HL-60 (cell line): ENCODE results near the gene PBX1.

Experiments used
- DNase-seq, 2 experiments: peaks; one replicate each; pipeline ENCODE4 v3.0.0-alpha.2; 2010 to 2020; ENCODE audit warnings: low read depth in 1 of 2, low spot score in 1 of 2
- H3K27ac ChIP-seq: fragments of 250-450 bp; sonication (Bioruptor Pico); replicated peaks from 2 replicates; pipeline ENCODE4 v1.5.1; 2020; ENCODE audit warnings: mild to moderate bottlenecking, moderate library complexity
- H3K27me3 ChIP-seq: fragments of 250-450 bp; sonication (Bioruptor Pico); 2 replicates; pipeline ENCODE4 v1.5.1; 2021; ENCODE audit warnings: mild to moderate bottlenecking, moderate library complexity; ENCODE audit not compliant: insufficient read depth, poor library complexity, severe bottlenecking
- H3K4me3 ChIP-seq: replicated peaks from 2 replicates; pipeline ENCODE4 v1.5.1; 2011; ENCODE audit warnings: mild to moderate bottlenecking, control low read depth, low read length; ENCODE audit not compliant: insufficient read depth
- CTCF ChIP-seq: IDR thresholded peaks from one replicate; pipeline ENCODE4 v1.5.1; 2011; ENCODE audit warnings: low read length, control low read depth, inconsistent platforms; ENCODE audit not compliant: insufficient read depth
- GABPA ChIP-seq: IDR thresholded peaks from 2 replicates; pipeline ENCODE4 v1.6.1; 2012; ENCODE audit warnings: low read depth
- POLR2AphosphoS5 ChIP-seq: IDR thresholded peaks from 2 replicates; pipeline ENCODE4 v1.6.1; 2012; ENCODE audit warnings: low read depth
- REST ChIP-seq: IDR thresholded peaks from 2 replicates; pipeline ENCODE4 v1.6.1; 2012; ENCODE audit warnings: low read depth; ENCODE audit not compliant: insufficient replicate concordance
- SPI1 ChIP-seq: IDR thresholded peaks from 2 replicates; pipeline ENCODE4 v1.6.1; 2012; ENCODE audit warnings: low read depth, mild to moderate bottlenecking, borderline replicate concordance

The PBX1 gene

GRCh38 chr1:164592634-164593033 lies 33.6 kb downstream of the PBX1 start:
- no peak overlapping the region for H3K27ac ChIP-seq
- no peak for DNase-seq
- no peaks in the 10 kb centered on the region for H3K27me3 ChIP-seq
- TF ChIP-seq SPI1 (no peak), REST (no peak), CTCF (no peak), GABPA (no peak), POLR2AphosphoS5 (no peak)
- H3K4me3 ChIP-seq = no peak overlapping the region

- H3K27me3 ChIP-seq = no peaks in the 10 kb centered on the region
- no peak for DNase-seq
- H3K27ac ChIP-seq = no peak overlapping the region
- TF ChIP-seq CTCF (no peak), SPI1 (no peak), POLR2AphosphoS5 (no peak), REST (no peak), GABPA (no peak)
- no peak overlapping the region for H3K4me3 ChIP-seq
Observed at GRCh38 chr1:164595212-164595611, 36.2 kb downstream of the PBX1 start.

- H3K4me3 ChIP-seq = no peak overlapping the region
- H3K27me3 ChIP-seq = no peaks in the 10 kb centered on the region
- no peak for TF ChIP-seq CTCF
- no peak for TF ChIP-seq GABPA
- no peak for TF ChIP-seq SPI1
- no peak for TF ChIP-seq REST
- no peak for TF ChIP-seq POLR2AphosphoS5
- no peak for DNase-seq
- H3K27ac ChIP-seq = no peak overlapping the region
Observed at GRCh38 chr1:164596172-164596571, 37.2 kb downstream of the PBX1 start.
